ENCODE results near the gene HOXA6. TPM values are rescaled to one million over a fixed set of nuclear protein-coding genes. Genes with fewer than 3 reads are reported as not detected.
A peak's percentile ranks its signal among the peaks of the same experiment; 100 is the strongest.

Gene HOXA6
- total and polyA plus RNA-seq, 2 of the 4 experiments (the other 2 are of a cell fraction), result 1.4 to 1.8 TPM

GRCh38 chr7:27148031-27148755, 619 bp upstream of the HOXA6 start:
- peak overlapping the region; percentile 68 for H3K9ac ChIP-seq (ENCODE audit: low read depth, low read length)

More at GRCh38 chr7:27148031-27148755, 619 bp upstream of the HOXA6 start:
- no TSS peak for BruUV-seq (replicated peaks)
- intact Hi-C loops (cut with micrococcal nuclease) (loop anchor here (5.0 kb wide), 1 partner anchor 1056 kb away; no protein-coding TSS in a partner anchor), in situ Hi-C loops (cut with MboI; ENCODE audit: low sequenced_read_pairs) (loop anchor here (10.0 kb wide), 1 partner anchor 953 kb away; no protein-coding TSS in a partner anchor), dilution Hi-C loops (cut with HindIII; ENCODE audit: low sequenced_read_pairs, unreplicated experiment) (no loop called here)
- Histone ChIP-seq H2BK20ac (ENCODE audit: low read depth, low read length) (peak overlapping the region; percentile 33; the same call in 1 of the 2 replicates), H3K18ac (ENCODE audit: low read depth, low read length) (peak overlapping the region; percentile 47), H2AFZ (replicated peaks; ENCODE audit: low read length, poor library complexity) (peak overlapping the region; percentile 90), H2BK120ac (ENCODE audit: low read depth, low read length) (peak overlapping the region; percentile 56), H4K91ac (ENCODE audit: insufficient read depth, low read depth, low read length) (peak overlapping the region; percentile 77), H3K36me3 (ENCODE audit: control insufficient read depth, insufficient read depth, low read length) (no peaks in the 10 kb centered on the region; the same call in 1 of the 2 replicates), H3K9me1 (ENCODE audit: insufficient read depth, low read length) (no peaks in the 10 kb centered on the region), H3K27ac (ENCODE audit: insufficient read depth, low read length) (peak overlapping the region; percentile 96), H2BK5ac (ENCODE audit: low read depth, low read length, poor library complexity, severe bottlenecking) (peak overlapping the region; percentile 64), H3K4me1 (ENCODE audit: control insufficient read depth, insufficient read depth, low read length) (peaks cover 17% of the 10 kb centered on the region), H3K23ac (ENCODE audit: low read depth, low read length) (peak overlapping the region; percentile 96), H2BK15ac (ENCODE audit: low read depth, low read length) (peak overlapping the region; percentile 53; the same call in 2 of the 3 replicates), H3K4ac (ENCODE audit: low read depth, low read length) (peak overlapping the region; percentile 79), H3K56ac (ENCODE audit: extremely low read depth, insufficient read depth, low read length) (0 out of 2 replicates have a peak overlapping the region, but pooled peaks have one; percentile 13), H2AK9ac (replicated peaks; ENCODE audit: low read depth, low read length, poor library complexity) (peak overlapping the region; percentile 10), H3K4me2 (ENCODE audit: low read depth, low read length) (peak overlapping the region; percentile 76), H4K5ac (ENCODE audit: low read depth, low read length) (peak overlapping the region; percentile 61), H3K14ac (replicated peaks; ENCODE audit: low read depth, low read length) (peak overlapping the region; percentile 86), H4K8ac (ENCODE audit: low read depth in 2 of 2, low read length in 2 of 2) (peak overlapping the region; percentile 82 to 84), H3K9me3 (ENCODE audit: control insufficient read depth, insufficient read depth, low read length) (no peaks in the 10 kb centered on the region), H4K20me1 (ENCODE audit: insufficient read depth, low read length) (no peaks in the 10 kb centered on the region), H3K27me3 (ENCODE audit: control insufficient read depth, insufficient read depth, low read length) (no peaks in the 10 kb centered on the region), H3K79me1 (ENCODE audit: low read depth in 1 of 2, low read length in 2 of 2) (peaks cover 9 to 27% of the 10 kb centered on the region in 2 experiments; a peak in 3 of 4 replicates), H2AK5ac (ENCODE audit: low read depth, low read length) (peak overlapping the region; percentile 78), H3K4me3 (ENCODE audit: insufficient read depth, low read depth, low read length) (peak overlapping the region; percentile 38)
- 18% methylated on average over 11 of the region's 28 CpGs; no CpG with 5 or more reads in 1 of the 2 experiments for WGBS, 2 experiments (ENCODE audit: extremely low coverage in 2 of 2, insufficient read length in 1 of 2)
- DNase-seq (no peak), ATAC-seq (ENCODE audit: low read depth) (no peak)
- ChIA-PET CTCF (no interaction called here), POLR2A (ENCODE audit: unreplicated experiment) (no interaction called here)
- no peak for TF ChIP-seq RCOR1 (IDR thresholded peaks at IDR 0.05; ENCODE audit: insufficient replicate concordance, low read length)
- TF ChIP-seq SMC3 (IDR thresholded peaks at IDR 0.05; ENCODE audit: low read depth, low read length), result no peak
- no peak for TF ChIP-seq BHLHE40 (IDR thresholded peaks at IDR 0.05; ENCODE audit: low read depth, low read length)
- no peak for TF ChIP-seq USF2 (IDR thresholded peaks at IDR 0.05; ENCODE audit: low read depth, low read length)
- no peak for TF ChIP-seq POLR2A (IDR thresholded peaks at IDR 0.05; ENCODE audit: low read depth, low read length)
